ENCODE measurements around the gene PCDHGA6.
"Not testable (repeated sequence)": the region's sequence is repeated elsewhere in the genome, so short reads cannot be mapped to it uniquely, and the experiment has no call there.

The PCDHGA6 gene

DNA sequence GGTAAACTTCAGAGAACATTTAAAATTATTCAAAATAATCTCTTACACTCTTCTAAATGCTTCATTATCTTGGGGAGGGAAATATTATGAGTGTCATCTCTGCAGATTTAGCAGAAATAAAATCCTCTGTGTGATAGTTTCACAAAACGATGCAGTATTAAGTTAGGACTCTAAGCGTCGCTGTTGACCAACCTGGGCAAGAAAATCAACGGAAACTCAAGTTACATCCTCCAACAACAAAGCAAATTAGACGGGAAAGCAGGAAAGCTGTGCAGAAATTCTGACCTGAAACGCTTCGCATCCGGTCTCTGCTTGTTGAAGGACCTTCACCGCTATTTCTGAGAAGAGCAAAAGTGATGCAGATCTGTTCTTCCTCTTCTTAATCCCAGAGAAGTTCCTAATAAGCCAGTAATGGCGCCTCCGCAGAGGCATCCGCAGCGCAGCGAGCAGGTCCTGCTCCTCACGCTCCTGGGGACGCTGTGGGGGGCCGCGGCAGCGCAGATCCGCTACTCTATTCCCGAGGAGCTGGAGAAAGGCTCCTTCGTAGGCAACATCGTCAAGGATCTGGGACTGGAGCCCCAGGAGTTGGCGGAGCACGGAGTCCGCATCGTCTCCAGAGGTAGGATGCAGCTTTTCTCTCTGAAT lies at the start of gene PCDHGA6:
Gene PCDHGA6 (plus strand): TSS at position 219 of the 645 bp plus-strand sequence. CDS start 193 bp downstream, at position 412.
- DNase-seq: no peak

DNA sequence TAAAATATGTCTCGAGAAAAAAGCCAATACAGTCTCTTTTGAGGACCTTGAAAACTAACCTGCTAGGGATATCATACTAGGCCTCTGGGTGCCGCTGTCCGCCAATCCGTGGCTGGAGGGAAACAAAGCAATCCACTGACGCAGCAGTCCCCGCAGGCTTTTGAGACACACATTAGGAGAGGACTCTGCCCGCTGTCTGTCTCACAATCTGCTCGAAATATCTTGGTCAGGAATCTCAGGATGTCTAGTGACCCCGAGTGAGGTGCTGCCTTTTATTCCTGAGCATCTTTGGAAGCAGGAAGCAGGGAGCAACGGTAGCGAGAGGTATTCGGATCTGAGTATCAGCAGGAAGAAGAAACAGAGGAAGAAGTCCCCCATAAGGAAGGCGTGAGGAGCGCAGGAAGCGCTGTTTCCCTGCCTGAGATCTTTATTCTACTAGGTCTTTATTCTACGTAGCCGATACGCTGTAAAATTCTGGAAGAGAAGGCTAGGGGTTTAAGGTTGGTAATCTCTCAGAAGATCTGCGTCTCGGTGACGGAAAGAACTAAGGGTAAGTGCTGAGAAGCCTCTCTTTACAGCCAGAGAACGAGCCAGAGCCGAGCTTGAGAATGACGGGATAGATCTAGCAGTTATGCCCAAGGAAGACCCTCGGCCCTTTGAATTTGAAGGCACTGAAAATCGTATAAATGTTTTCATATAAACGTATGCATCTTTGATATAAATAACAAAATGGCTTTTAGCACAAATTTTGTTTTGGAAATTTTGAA lies 47.4 kb upstream of the PCDHGA6 start:
- DNase-seq: peak; percentile 86

DNA sequence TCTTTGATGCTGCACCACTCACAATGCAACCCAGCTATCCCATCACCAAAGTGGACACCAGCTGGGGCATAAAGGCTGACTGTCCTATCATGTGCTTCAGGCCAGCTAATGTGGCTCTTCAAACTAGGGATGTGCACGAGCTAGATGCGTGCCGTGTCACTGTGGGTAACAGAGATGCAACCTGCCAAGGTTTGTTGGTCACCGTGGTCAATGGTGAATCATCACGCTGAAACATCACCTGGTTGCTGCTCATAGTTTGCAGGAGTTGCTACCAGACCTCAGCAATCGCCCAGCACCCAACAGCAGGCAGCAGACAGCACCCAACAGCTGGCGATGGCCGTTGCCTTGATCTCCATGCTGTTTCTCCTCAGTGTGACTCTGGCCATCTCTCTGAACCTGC lies 45.5 kb upstream of the PCDHGA6 start:
- no peak for DNase-seq

DNA sequence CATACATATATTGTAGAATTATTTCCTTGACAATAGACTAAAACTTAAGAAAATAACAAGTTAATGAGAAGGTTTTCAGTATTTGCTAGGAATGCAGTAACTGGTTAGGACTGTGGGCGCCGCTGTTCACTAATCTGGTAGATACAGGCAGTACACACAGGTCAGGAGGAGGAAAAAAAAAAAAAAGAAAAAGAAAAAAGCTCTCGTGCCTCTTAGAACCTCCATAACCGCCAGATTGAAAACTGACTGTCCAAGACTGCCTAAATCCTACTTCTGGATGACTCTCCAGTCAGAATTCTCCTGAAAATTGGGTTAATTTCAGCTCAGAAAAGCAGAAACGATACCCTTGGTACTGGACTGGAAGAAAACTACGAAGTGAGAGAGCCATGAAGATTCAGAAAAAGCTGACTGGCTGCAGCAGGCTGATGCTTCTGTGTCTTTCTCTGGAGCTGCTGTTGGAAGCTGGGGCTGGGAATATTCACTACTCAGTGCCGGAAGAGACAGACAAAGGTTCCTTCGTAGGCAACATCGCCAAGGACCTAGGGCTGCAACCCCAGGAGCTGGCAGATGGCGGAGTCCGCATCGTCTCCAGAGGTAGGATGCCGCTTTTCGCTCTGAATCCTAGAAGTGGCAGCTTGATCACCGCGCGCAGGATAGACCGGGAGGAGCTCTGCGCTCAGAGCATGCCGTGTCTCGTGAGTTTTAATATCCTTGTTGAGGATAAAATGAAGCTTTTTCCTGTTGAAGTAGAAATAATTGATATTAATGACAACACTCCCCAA lies 43.2 kb upstream of the PCDHGA6 start, which contains the start of gene PCDHGA1:
Gene PCDHGA1 (plus strand): TSS at position 216 of the 782 bp plus-strand sequence.
- no peak for DNase-seq

DNA sequence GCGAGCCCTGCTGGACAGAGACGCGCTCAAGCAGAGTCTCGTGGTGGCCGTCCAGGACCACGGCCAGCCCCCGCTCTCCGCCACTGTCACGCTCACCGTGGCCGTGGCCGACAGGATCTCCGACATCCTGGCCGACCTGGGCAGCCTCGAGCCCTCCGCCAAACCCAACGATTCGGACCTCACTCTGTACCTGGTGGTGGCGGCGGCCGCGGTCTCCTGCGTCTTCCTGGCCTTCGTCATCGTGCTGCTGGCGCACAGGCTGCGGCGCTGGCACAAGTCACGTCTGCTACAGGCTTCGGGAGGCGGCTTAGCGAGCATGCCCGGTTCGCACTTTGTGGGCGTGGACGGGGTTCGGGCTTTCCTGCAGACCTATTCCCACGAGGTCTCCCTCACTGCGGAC lies 41.1 kb upstream of the PCDHGA6 start:
- not testable (repeated sequence) for DNase-seq

DNA sequence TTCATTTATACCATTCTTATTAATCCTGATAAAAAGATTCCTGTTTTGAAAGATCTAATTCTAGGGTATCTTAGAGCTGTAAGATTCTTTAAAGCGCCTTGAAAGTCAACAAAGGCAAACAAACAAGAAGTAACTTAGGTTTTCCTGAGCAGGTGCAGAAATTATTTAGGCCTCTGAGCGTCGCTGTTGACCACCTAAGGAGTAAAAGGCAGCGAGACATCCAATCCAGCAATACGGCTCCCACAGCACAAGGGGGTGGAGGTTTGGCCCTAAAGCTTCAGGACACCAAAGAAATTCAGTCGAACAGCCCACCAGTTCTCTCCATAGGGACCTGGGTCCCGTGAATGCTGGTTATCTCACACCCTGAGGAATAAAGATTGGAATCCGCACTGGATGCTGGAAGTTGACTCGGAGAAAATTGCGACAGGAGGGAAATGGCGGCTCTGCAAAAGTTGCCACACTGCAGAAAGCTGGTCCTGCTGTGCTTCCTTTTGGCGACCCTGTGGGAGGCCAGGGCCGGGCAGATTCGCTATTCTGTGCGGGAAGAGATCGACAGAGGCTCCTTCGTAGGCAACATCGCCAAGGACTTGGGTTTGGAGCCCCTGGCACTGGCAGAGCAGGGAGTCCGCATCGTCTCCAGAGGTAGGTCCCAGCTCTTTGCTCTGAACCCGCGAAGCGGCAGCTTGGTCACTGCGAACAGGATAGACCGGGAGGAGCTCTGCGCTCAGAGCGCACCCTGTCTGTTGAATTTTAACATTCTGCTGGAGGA lies 35.0 kb upstream of the PCDHGA6 start, which contains the start of gene PCDHGA2:
Gene PCDHGA2 (plus strand): TSS at position 223 of the 769 bp plus-strand sequence.
- no peak for DNase-seq

DNA sequence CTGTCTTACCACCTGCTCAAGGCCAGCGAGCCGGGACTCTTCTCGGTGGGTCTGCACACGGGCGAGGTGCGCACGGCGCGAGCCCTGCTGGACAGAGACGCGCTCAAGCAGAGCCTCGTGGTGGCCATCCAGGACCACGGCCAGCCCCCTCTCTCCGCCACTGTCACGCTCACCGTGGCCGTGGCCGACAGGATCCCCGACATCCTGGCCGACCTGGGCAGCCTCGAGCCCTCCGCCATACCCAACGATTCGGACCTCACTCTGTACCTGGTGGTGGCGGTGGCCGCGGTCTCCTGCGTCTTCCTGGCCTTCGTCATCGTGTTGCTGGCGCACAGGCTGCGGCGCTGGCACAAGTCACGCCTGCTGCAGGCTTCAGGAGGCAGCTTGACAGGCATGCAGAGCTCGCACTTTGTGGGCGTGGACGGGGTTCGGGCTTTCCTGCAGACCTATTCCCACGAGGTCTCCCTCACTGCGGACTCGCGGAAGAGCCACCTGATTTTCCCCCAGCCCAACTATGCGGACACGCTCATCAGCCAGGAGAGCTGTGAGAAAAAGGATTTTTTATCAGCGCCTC lies 32.8 kb upstream of the PCDHGA6 start:
- not testable (repeated sequence) for DNase-seq

DNA sequence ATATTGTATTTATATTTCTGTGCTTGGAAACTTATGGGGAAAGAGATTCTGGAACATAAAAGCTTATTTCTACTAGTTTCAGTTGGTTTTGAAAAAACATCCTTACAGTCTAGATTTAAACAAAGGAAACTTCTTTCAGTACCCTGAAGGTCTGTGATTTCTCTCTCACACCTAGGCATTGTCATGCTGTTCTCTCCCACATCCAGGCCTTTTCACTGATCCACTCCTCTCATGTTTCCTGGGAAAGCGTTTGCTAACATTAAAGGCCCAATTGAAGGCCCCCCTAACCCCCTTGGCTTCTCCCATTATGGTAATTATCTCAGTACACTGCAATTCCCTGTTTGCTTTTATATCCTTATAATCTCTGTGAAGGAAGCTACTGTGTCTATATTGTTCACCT lies 30.9 kb upstream of the PCDHGA6 start:
- DNase-seq: no peak

DNA sequence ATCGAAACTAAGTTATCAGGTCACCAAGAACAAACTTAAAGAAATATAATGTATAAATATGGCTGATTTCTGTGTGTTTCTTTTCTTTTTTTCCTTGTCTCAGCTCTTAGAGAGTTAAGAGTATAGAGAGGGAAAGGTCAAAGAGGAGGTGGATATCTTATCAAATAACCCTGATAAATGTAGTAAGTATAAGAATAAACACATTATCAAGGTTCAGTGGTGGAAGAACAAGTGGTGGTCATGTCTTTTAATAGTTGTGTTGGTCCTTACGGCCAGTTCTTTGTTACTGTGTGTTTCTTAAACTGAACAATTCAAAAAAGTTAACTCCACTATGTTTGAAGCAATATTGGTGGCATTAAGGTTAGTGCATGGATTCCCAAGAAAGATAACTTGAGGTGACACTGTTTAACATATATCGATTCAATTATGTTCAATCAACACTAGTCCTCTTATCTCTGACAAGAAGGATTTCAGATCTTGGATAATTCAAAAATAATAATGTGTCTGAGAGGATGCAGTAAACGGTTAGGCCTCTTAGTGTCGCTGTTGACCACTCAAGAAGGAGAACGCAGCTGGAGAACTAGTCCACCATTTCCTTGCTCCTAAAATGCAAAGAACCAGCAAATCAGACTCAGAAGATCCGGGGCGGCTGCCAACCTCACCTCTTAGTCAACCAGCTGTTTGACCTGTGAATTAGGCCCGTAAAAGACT lies 30.3 kb upstream of the PCDHGA6 start, which contains the start of gene PCDHGA3:
Gene PCDHGA3 (plus strand): TSS at position 588 of the 711 bp plus-strand sequence. CDS start 205 bp downstream, outside the sequence.
- no peak for DNase-seq

DNA sequence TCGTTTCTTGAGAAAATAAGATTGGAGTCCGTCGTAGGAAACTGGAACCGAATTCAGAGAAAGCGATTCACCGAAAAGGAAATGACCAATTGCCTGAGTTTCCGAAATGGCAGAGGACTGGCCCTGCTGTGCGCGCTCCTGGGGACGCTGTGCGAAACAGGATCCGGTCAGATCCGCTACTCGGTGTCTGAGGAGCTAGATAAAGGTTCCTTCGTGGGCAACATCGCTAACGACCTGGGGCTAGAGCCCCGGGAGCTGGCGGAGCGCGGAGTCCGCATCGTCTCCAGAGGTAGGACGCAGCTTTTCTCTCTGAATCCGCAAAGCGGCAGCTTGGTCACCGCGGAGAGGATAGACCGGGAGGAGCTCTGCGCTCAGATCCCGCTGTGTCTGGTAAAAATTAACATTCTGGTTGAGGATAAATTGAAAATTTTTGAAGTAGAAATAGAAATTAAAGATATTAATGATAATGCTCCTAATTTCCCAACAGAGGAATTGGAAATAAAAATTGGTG lies 29.7 kb upstream of the PCDHGA6 start:
- no peak for DNase-seq

DNA sequence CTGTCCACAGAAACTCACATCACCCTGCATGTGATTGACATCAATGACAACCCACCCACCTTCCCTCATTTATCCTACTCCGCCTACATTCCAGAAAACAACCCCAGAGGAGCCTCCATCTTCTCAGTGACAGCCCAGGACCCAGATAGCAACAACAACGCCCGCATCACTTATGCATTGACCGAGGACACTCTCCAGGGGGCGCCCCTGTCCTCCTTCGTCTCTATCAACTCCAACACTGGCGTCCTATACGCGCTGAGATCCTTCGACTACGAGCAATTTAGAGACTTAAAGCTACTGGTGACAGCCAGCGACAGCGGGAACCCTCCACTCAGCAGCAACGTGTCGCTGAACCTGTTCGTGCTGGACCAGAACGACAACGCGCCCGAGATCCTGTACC lies 28.4 kb upstream of the PCDHGA6 start:
- DNase-seq: no peak

DNA sequence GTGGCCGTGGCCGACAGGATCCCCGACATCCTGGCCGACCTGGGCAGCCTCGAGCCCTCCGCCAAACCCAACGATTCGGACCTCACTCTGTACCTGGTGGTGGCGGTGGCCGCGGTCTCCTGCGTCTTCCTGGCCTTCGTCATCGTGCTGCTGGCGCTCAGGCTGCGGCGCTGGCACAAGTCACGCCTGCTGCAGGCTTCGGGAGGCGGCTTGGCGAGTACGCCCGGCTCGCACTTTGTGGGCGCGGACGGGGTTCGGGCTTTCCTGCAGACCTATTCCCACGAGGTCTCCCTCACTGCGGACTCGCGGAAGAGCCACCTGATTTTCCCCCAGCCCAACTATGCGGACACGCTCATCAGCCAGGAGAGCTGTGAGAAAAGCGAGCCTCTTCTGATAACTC lies 27.7 kb upstream of the PCDHGA6 start:
- not testable (repeated sequence) for DNase-seq

DNA sequence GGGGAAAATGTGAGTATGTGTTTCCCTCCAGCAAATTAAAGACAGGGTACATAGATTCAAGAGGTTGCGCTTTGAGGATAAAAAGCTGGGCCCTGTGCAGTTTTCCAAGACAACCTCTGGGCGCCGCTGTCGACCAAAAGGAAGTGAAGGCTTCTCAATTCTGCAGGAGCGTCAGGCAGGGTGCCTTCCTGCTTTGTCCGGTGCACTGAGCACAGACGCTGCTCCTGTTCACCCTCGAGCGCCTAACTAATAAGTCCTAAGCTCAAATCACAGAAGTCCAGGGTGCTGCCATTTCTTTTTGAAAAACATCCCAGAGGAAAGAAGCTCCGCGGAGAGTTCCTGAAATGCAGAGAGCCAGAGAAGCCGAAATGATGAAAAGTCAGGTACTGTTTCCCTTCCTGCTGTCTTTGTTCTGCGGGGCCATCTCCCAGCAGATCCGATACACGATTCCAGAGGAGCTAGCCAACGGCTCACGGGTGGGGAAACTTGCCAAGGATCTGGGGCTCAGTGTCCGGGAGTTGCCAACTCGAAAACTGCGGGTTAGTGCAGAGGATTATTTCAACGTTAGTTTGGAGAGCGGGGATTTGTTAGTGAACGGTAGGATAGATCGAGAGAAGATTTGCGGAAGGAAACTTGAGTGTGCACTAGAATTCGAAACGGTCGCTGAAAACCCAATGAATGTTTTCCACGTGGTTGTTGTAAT lies 23.6 kb upstream of the PCDHGA6 start, which contains the start of gene PCDHGB1:
Gene PCDHGB1 (plus strand): TSS at position 183 of the 703 bp plus-strand sequence. CDS start 162 bp downstream, at position 345.
- peak; percentile 90 for DNase-seq

DNA sequence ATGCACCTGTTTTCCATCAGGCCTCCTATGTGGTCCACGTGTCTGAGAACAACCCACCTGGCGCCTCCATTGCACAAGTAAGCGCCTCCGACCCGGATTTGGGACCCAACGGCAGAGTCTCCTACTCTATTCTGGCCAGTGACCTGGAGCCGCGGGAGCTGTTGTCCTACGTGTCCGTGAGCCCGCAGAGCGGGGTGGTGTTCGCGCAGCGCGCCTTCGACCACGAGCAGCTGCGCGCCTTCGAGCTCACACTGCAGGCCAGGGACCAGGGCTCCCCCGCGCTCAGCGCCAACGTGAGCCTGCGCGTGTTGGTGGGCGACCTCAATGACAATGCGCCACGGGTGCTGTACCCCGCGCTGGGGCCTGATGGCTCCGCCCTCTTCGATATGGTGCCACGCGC lies 22.1 kb upstream of the PCDHGA6 start:
- no peak for DNase-seq

DNA sequence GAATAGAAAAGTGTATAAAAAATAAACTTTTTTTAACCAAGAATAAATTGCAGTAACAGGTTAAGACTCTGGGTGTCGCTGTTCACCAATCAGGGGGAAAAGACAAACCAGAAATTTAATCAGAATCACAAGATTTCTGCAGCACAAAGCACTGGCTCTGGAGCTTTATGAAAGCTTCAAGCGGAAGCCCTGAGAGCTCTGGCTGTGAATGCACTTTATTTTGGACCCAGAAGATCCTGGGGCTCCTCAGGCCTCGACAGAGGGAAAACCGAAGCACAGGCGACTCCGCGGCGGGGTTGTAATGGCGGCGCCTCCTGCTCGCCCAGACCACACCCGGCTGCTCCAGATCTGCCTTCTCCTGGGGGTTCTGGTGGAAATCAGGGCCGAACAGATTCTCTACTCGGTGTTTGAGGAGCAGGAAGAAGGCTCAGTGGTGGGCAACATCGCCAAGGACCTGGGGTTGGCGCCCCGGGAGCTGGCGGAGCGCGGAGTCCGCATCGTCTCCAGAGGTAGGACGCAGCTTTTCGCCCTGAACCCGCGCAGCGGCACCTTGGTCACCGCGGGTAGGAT lies 18.7 kb upstream of the PCDHGA6 start, which contains the start of gene PCDHGA4:
Gene PCDHGA4 (plus strand): TSS at position 122 of the 570 bp plus-strand sequence. CDS start 87 bp downstream, at position 209.
- no peak for DNase-seq

DNA sequence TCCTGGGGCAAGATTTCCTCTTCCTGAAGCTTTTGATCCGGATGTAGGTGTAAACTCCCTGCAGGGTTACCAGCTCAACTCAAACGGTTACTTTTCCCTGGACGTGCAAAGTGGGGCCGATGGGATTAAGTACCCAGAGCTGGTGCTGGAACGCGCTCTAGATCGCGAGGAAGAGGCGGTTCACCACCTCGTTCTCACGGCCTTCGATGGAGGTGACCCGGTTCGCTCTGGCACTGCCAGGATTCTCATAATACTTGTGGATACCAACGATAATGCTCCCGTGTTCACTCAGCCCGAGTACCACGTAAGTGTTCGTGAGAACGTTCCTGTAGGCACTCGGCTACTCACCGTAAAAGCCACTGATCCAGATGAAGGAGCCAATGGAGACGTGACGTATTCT lies 18.1 kb upstream of the PCDHGA6 start:
- no peak for DNase-seq

DNA sequence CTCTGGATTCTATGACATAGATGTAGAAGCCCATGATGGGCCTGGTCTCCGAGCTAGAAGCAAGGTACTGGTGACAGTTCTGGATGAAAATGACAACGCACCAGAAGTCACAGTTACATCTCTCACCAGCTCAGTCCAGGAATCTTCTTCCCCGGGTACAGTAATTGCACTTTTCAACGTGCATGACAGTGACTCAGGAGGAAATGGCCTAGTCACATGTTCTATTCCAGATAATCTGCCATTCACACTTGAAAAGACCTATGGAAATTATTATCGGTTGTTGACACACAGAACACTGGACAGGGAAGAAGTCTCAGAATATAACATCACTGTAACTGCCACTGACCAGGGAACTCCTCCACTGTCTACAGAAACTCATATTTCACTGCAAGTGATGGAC lies 17.6 kb upstream of the PCDHGA6 start:
- no peak for DNase-seq

DNA sequence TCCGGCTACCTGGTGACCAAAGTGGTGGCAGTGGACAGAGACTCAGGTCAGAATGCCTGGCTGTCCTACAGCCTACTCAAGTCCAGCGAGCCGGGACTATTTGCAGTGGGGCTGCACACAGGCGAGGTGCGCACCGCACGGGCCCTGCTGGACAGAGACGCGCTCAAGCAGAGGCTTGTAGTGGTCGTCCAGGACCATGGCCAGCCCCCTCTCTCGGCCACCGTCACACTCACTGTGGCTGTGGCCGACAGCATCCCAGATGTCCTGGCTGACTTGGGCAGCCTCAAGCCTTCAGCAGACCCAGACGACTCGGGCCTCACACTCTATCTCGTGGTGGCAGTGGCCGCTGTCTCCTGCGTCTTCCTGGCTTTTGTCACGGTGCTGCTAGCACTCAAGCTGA lies 16.7 kb upstream of the PCDHGA6 start:
- no peak for DNase-seq

DNA sequence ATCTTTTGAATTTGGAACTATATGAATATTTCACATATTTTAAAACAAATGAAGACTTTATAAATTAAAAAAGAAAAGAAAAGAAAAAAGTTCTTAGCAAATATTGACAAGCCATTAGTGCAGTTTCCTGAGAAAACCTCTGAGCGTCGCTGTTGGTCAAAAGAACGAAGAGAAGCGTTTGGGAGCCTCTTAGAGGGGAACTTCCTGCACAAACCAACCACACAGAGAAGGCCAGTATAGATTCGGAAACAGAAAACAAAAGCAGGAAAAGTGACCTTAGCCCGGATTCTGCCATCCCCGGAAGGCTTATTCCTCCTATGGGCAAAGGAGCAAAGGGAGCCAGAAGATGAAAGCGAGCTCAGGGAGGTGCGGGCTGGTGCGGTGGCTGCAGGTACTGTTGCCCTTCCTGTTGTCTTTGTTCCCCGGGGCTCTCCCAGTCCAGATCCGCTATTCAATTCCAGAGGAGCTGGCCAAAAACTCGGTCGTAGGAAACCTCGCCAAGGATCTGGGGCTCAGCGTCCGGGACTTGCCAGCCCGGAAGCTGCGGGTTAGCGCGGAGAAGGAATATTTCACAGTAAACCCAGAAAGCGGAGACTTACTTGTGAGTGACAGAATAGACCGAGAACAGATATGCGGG lies 13.8 kb upstream of the PCDHGA6 start, which contains the start of gene PCDHGB2:
Gene PCDHGB2 (plus strand): TSS at position 205 of the 637 bp plus-strand sequence. CDS start 142 bp downstream, at position 347.
- DNase-seq: no peak

Data from NCI-H748 treated with DMSO at 0.1 percent for 48 hours (cell line).